Brain microvascular endothelial cell (primary cell): ENCODE results near the gene CPEB4.
A peak's percentile ranks its signal among the peaks of the same experiment; 100 is the strongest.

Source experiments
- DNase-seq: peaks from one replicate; pipeline ENCODE4 v3.0.0-alpha.2; 2020
- H3K27ac ChIP-seq: fragments of 250-450 bp; sonication (Bioruptor Pico); 2 replicates; pipeline ENCODE4 v1.5.1; 2020; ENCODE audit warnings: mild to moderate bottlenecking, moderate library complexity
- H3K27me3 ChIP-seq: fragments of 250-450 bp; sonication (Bioruptor Pico); replicated peaks from 2 replicates; pipeline ENCODE4 v1.5.1; 2020; ENCODE audit warnings: mild to moderate bottlenecking
- H3K36me3 ChIP-seq: fragments of 250-450 bp; sonication (Bioruptor Pico); replicated peaks from 2 replicates; pipeline ENCODE4 v1.5.1; 2020; ENCODE audit warnings: mild to moderate bottlenecking
- H3K4me3 ChIP-seq: 2 replicates; pipeline ENCODE4 v1.5.1; 2011; ENCODE audit warnings: low read depth, mild to moderate bottlenecking, control low read depth, low read length, moderate library complexity
- in situ Hi-C: cut with HindIII; loops from 2 replicates; pipeline ENCODE4 v1.10.0; 2017; ENCODE audit warnings: low sequenced_read_pairs, low pct_ligation_motif_present
- TF ChIP-seq, protein P1 (sequence below): IDR thresholded peaks from 2 replicates; pipeline ENCODE4 v1.5.1; 2011; ENCODE audit warnings: low read depth, mild to moderate bottlenecking, moderate library complexity, low read length, control low read depth, inconsistent platforms; ENCODE audit errors: missing control alignments

Gene CPEB4

DNA sequence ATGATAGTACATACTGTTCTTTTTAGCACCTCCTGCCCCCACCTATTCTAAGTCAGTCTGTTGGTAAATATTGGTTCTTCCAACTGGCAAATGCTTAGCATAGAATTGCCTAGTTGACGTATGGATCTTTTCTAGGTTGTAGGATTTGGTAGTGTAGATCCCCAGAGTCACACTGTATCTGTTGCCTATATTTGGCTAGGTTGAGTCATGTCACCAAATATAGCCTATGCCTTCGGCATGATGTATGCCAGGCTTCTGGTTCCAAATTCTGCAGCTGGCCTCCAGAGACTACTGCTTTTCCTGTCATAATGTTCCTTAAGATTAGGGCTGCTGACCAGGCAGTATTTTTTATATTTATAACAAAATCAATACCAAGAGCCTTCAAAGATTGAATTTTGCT lies 38.2 kb downstream of the CPEB4 start:
- Histone ChIP-seq H3K36me3 (no peaks in the 10 kb centered on the region), H3K4me3 (no peak overlapping the region), H3K27me3 (no peaks in the 10 kb centered on the region), H3K27ac (no peak overlapping the region)
- in situ Hi-C loops, result loop anchor here (25.0 kb wide), 1 partner anchor 289 kb away; no protein-coding TSS in a partner anchor
- peak; percentile 38 for DNase-seq
- TF ChIP-seq, protein P1, sequence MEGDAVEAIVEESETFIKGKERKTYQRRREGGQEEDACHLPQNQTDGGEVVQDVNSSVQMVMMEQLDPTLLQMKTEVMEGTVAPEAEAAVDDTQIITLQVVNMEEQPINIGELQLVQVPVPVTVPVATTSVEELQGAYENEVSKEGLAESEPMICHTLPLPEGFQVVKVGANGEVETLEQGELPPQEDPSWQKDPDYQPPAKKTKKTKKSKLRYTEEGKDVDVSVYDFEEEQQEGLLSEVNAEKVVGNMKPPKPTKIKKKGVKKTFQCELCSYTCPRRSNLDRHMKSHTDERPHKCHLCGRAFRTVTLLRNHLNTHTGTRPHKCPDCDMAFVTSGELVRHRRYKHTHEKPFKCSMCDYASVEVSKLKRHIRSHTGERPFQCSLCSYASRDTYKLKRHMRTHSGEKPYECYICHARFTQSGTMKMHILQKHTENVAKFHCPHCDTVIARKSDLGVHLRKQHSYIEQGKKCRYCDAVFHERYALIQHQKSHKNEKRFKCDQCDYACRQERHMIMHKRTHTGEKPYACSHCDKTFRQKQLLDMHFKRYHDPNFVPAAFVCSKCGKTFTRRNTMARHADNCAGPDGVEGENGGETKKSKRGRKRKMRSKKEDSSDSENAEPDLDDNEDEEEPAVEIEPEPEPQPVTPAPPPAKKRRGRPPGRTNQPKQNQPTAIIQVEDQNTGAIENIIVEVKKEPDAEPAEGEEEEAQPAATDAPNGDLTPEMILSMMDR, result no peak

DNA sequence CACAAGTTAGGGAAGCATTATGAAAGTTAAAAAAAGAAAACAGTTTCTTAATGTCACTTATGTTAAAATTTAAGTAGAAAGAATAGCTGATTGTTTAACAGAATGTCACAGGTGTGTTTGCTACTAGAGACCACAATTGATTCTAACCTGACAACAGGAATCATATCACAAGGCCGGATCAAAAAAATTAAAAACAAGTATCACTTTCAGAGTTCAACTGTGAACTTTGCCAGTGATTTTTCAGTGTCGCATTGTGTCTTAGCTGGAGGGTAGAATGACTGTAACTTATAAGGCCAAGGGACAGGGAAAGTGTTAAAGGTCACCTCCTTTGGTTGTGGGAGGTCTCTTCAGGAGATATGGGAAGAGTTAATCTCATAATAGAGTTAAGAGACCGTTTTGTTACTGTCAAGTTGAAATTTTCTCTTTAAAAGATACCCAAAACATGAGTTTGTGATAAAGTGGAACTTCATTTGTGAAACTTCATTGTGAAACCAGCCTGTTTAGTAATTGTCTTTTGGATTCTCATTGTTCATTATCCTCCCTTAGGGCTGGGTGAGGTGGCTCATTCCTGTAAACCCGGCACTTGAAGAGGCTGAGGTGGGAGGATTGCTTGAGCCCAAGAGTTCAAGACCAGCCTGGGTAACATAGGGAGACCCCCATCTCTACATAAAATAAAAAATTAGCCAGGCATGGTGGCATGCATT lies 40.9 kb downstream of the CPEB4 start:
- Histone ChIP-seq H3K4me3 (no peak overlapping the region), H3K27ac (no peak overlapping the region), H3K36me3 (no peaks in the 10 kb centered on the region), H3K27me3 (no peaks in the 10 kb centered on the region)
- DNase-seq, result no peak
- in situ Hi-C loops, result loop anchor here (25.0 kb wide), 1 partner anchor 292 kb away; no protein-coding TSS in a partner anchor
- TF ChIP-seq, protein P1, result no peak

DNA sequence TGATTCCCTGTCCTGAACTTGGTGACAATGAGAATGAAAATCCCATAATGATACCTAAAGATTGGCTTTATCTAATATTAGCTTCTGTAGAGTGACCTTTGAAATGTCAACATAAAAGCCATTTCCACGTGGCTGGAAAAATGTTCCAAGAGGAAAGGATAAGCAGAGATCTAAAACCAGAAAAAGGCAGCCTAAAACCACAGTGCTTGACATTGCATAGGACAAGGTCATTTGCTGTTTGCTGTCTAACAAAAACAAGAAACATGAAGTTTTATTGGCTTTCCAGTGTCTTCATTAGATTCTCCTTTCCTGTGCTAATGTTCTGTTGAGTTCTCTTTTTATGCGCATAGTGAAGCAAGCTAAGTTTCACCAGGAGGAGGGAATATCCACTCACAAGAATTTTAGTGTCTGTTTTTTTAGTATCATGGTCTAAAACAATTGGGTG lies 44.6 kb downstream of the CPEB4 start:
- TF ChIP-seq, protein P1, result no peak
- in situ Hi-C loops, result loop anchor here (25.0 kb wide), 1 partner anchor 295 kb away; no protein-coding TSS in a partner anchor
- no peak for DNase-seq
- Histone ChIP-seq H3K36me3 (no peaks in the 10 kb centered on the region), H3K4me3 (no peak overlapping the region), H3K27me3 (no peaks in the 10 kb centered on the region), H3K27ac (no peak overlapping the region)

DNA sequence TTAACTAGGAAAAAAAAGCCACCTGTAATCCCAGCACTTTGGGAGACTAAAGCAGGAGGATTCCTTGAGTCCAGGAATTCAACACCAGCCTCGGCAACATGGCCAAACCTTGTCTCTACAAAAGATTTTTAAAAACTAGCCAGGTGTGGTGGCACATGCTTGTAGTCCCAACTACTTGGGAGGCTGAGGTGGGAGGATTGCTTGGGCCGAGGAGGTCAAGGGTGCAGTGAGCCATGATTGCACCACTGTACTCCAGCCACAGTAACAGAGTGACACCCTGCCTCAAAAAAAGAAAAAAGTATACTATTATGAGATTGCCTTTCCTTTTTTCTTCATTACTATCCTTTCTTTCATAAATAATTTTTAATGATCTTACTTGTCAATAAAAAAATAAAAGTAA lies 45.8 kb downstream of the CPEB4 start:
- H3K27ac ChIP-seq, result no peak overlapping the region
- in situ Hi-C loops, result loop anchor here (25.0 kb wide), 1 partner anchor 297 kb away; no protein-coding TSS in a partner anchor
- TF ChIP-seq, protein P1, result no peak
- no peaks in the 10 kb centered on the region for H3K36me3 ChIP-seq
- H3K27me3 ChIP-seq, result no peaks in the 10 kb centered on the region
- H3K4me3 ChIP-seq, result no peak overlapping the region
- DNase-seq, result no peak

DNA sequence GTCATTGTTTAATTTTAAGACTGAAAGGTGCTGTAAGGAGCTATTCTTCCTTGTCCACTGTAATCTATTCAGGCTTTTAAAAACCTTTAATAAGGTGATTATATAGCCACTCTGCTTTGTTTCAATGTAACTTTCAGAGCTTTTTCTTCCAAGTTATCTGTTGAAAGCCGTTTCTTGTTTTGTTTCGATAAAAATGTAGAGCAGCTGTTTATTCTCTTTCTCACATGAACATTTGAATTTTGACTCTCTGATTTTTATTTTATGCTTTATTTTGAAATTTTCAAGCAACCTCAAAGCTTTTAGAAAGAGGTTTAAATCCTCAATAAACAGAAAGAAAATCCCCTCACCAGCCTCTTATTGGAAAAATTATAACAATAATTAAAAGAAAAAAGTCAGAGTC lies 47.2 kb downstream of the CPEB4 start:
- H3K27ac ChIP-seq, result no peak overlapping the region
- no peak for DNase-seq
- no peaks in the 10 kb centered on the region for H3K36me3 ChIP-seq
- H3K27me3 ChIP-seq, result no peaks in the 10 kb centered on the region
- in situ Hi-C loops, result loop anchor here (25.0 kb wide), 1 partner anchor 298 kb away; no protein-coding TSS in a partner anchor
- TF ChIP-seq, protein P1, result no peak
- H3K4me3 ChIP-seq, result no peak overlapping the region

GRCh38 chr5:173940269-173940668 lies 52.1 kb downstream of the CPEB4 start:
- peaks cover 4% of the 10 kb centered on the region for H3K36me3 ChIP-seq
- DNase-seq, result no peak
- H3K27me3 ChIP-seq, result no peaks in the 10 kb centered on the region
- no peak overlapping the region for H3K4me3 ChIP-seq
- no peak overlapping the region for H3K27ac ChIP-seq
- TF ChIP-seq, protein P1, result no peak
- in situ Hi-C loops, result loop anchor here (25.0 kb wide), 1 partner anchor 303 kb away; no protein-coding TSS in a partner anchor
